Mammary epithelial cell (primary cell): ENCODE data around the gene WDR83.

ENCODE experiments used
- CTCF ChIP-seq, 2 donors: IDR thresholded peaks in 1 of 2; conservative IDR thresholded peaks in 1 of 2; 2 replicates each; pipeline ENCODE4 v1.5.1; 2011 to 2012; ENCODE audit warnings: inconsistent platforms in 2 of 2, low read length in 2 of 2, mild to moderate bottlenecking in 2 of 2, control low read depth in 1 of 2, low read depth in 1 of 2; ENCODE audit not compliant: insufficient read depth in 1 of 2; ENCODE audit errors: extremely low read depth in 1 of 2
- EZH2 ChIP-seq: IDR thresholded peaks from 2 replicates; pipeline ENCODE4 v1.6.1; 2012; ENCODE audit warnings: low read length, inconsistent platforms, borderline replicate concordance

GRCh38 chr19:12648088-12648487, 18.5 kb upstream of the WDR83 start:
- TF ChIP-seq CTCF (conservative IDR thresholded peaks at IDR 0.05 in 1 of 2, IDR thresholded peaks at IDR 0.05 in 1 of 2; ENCODE audit: extremely low read depth in 1 of 2, insufficient read depth in 1 of 2, low read depth in 1 of 2, low read length in 2 of 2), result peak in 1 of 2 donors; percentile 21
- TF ChIP-seq EZH2, result no peak
